GM18526 (cell line): Measurements from ENCODE around the gene TSPEAR.

Experiments
- POLR2A ChIP-seq: IDR thresholded peaks from 3 replicates; pipeline ENCODE4 v1.6.1; 2011; ENCODE audit not compliant: insufficient read length; ENCODE audit errors: extremely low read depth

The TSPEAR gene

GRCh38 chr21:44556879-44557278 is 154.5 kb downstream of the TSPEAR start:
- no peak for TF ChIP-seq POLR2A

GRCh38 chr21:44555200-44555875 is 156.0 kb downstream of the TSPEAR start:
- TF ChIP-seq POLR2A, result no peak

- no peak for TF ChIP-seq POLR2A
Observed at GRCh38 chr21:44552681-44553080, 158.7 kb downstream of the TSPEAR start.

- TF ChIP-seq POLR2A, result no peak
Observed at GRCh38 chr21:44552136-44552535, 159.2 kb downstream of the TSPEAR start.

GRCh38 chr21:44551340-44551961 is 159.9 kb downstream of the TSPEAR start, which contains the start of gene KRTAP10-2:
Gene KRTAP10-2 (minus strand): TSS chr21:44551505. CDS start chr21:44551458, 47 bp downstream.
- no peak for TF ChIP-seq POLR2A

- TF ChIP-seq POLR2A, result no peak
Observed at GRCh38 chr21:44550807-44551206, 160.6 kb downstream of the TSPEAR start.

- no peak for TF ChIP-seq POLR2A
Observed at GRCh38 chr21:44549525-44550211, 161.7 kb downstream of the TSPEAR start.

GRCh38 chr21:44548922-44549321 is 162.4 kb downstream of the TSPEAR start:
- TF ChIP-seq POLR2A, result no peak

- TF ChIP-seq POLR2A, result no peak
Observed at GRCh38 chr21:44548381-44548780, 163.0 kb downstream of the TSPEAR start.

GRCh38 chr21:44547656-44548331 is 163.6 kb downstream of the TSPEAR start:
- TF ChIP-seq POLR2A, result no peak

- no peak for TF ChIP-seq POLR2A
Observed at GRCh38 chr21:44544566-44544965, 166.8 kb downstream of the TSPEAR start.

- no peak for TF ChIP-seq POLR2A
Observed at GRCh38 chr21:44542716-44543115, 168.7 kb downstream of the TSPEAR start.

GRCh38 chr21:44540741-44541288 is 170.6 kb downstream of the TSPEAR start:
- TF ChIP-seq POLR2A, result no peak

- TF ChIP-seq POLR2A, result no peak
Observed at GRCh38 chr21:44539991-44540666, 171.2 kb downstream of the TSPEAR start, which contains the start of gene KRTAP10-1. Gene KRTAP10-1 (minus strand): TSS chr21:44540195. CDS start chr21:44540150, 45 bp downstream.

- no peak for TF ChIP-seq POLR2A
Observed at GRCh38 chr21:44539046-44539445, 172.3 kb downstream of the TSPEAR start.
